SU-DHL-6 (cell line): ENCODE data around the gene GPRC5B.

ENCODE experiments used
- CTCF ChIP-seq: fragments of 200-600 bp; sonication (generic); IDR thresholded peaks from one replicate; pipeline ENCODE4 v1.5.1; 2017; ENCODE audit warnings: antibody characterized with exemption, mild to moderate bottlenecking, low read length, moderate library complexity; ENCODE audit not compliant: insufficient read depth, poor library complexity, severe bottlenecking
- EZH2phosphoT487 ChIP-seq: fragments of 200-600 bp; sonication (generic), shearing (Covaris generic); conservative IDR thresholded peaks from 2 replicates; pipeline ENCODE4 v1.6.1; 2018; ENCODE audit warnings: mild to moderate bottlenecking, antibody characterized with exemption, low read length, moderate library complexity, mixed read lengths

DNA sequence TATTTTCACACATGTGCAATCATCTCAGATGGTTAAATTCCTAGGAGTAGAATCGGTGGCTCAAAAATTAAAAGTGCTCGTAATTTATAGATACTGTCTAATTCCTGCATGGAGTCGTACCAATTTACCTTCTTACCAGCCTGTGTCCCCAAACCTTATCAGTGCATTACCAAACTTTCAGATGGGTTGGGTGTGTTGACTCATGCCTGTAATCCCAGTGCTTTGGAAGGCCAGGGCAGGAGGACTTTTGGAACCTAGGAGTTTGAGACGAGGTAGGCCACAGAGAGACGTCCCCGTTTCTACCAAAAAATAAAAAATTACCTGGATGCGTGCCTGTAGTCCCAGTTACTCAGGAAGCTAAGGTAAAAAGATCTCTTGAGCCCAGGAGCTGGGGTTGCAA lies 34.5 kb upstream of the GPRC5B start:
- TF ChIP-seq CTCF (no peak), EZH2phosphoT487 (no peak)
